Measurements from ENCODE around the gene TGFBRAP1. TPM values are rescaled to one million over a fixed set of nuclear protein-coding genes. Genes with fewer than 3 reads are reported as not detected.

TGFBRAP1 gene
- total and polyA plus RNA-seq, 9 of the 15 experiments (the other 6 are each of a cell fraction or from before 2014, with no cell fraction given): 3.7 to 18.0 (median 11.0) TPM

GRCh38 chr2:105238664-105239240 is 90.8 kb downstream of the TGFBRAP1 start:
- no peak for DNase-seq (ENCODE audit: extremely low read depth in 1 of 4, low spot score in 3 of 4)
- Histone ChIP-seq H3K9me3 (replicated peaks; ENCODE audit: control insufficient read depth, insufficient read depth, low read depth, low read length) (no peaks in the 10 kb centered on the region), H3K27ac (ENCODE audit: extremely low read depth, low read depth, low read length) (no peak overlapping the region), H3K4me3 (no peak overlapping the region), H4K20me1 (replicated peaks; ENCODE audit: control insufficient read depth, insufficient read depth, low read length) (peaks cover 5% of the 10 kb centered on the region; the same call in 1 of the 2 replicates), H2AFZ (ENCODE audit: low read depth, low read length) (peak overlapping the region; percentile 61), H3K4me1 (replicated peaks in 1 of 2; ENCODE audit: control insufficient read depth in 2 of 2, insufficient read depth in 2 of 2, low read length in 2 of 2) (peaks cover 2 to 21% of the 10 kb centered on the region in 2 experiments; a peak in 3 of 5 replicates), H3K4me2 (ENCODE audit: insufficient read depth, low read length) (peak overlapping the region; percentile 65), H3K9me1 (ENCODE audit: control insufficient read depth, insufficient read depth, low read length) (no peaks in the 10 kb centered on the region), H3K9ac (ENCODE audit: insufficient read depth in 1 of 2, low read depth in 2 of 2, low read length in 2 of 2) (peak overlapping the region in 1 of 2 experiments; percentile 16; a peak in 1 of 4 replicates), H3K36me3 (ENCODE audit: control insufficient read depth, insufficient read depth, low read length) (no peaks in the 10 kb centered on the region), H3K79me2 (ENCODE audit: control insufficient read depth, insufficient read depth, low read length) (no peaks in the 10 kb centered on the region), H3K27me3 (ENCODE audit: control insufficient read depth in 2 of 2, insufficient read depth in 2 of 2, low read length in 2 of 2) (peaks cover 25 to 61% of the 10 kb centered on the region in 2 experiments; a peak in 4 of 5 replicates)
- TF ChIP-seq, protein P1, sequence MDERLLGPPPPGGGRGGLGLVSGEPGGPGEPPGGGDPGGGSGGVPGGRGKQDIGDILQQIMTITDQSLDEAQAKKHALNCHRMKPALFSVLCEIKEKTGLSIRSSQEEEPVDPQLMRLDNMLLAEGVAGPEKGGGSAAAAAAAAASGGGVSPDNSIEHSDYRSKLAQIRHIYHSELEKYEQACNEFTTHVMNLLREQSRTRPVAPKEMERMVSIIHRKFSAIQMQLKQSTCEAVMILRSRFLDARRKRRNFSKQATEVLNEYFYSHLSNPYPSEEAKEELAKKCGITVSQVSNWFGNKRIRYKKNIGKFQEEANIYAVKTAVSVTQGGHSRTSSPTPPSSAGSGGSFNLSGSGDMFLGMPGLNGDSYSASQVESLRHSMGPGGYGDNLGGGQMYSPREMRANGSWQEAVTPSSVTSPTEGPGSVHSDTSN (CRISPR knock-in tag; IDR thresholded peaks at IDR 0.05; ENCODE audit: low read depth): no peak
- TF ChIP-seq, protein P1 (tag; conservative IDR thresholded peaks at IDR 0.05; ENCODE audit: low read depth): 0 out of 2 replicates have a peak, but pooled peaks have one; percentile 27
- TF ChIP-seq ZNF316 (IDR thresholded peaks at IDR 0.05) (no peak), MEIS2 (IDR thresholded peaks at IDR 0.05; ENCODE audit: partially characterized antibody) (peak; percentile 21)
- intact Hi-C loops (cut with micrococcal nuclease): loop anchor here (5.0 kb wide), 2 partner anchors 59 to 61 kb away; no protein-coding TSS in a partner anchor
- BruUV-seq (replicated peaks): no TSS peak
- FAIRE-seq: no peak
- ChIA-PET CTCF (ENCODE audit: low intra/inter-chr PET ratio) (interaction anchor here (0.6 to 1.1 kb wide), 2 partner anchors 124 to 925 kb away, joined by 3 to 5 read pairs; no protein-coding TSS in a partner anchor), POLR2A (interaction anchor here (1.2 kb wide), 1 partner anchor 122 kb away, joined by 3 read pairs; no protein-coding TSS in a partner anchor)
- 3% methylated on average over 14 of the region's 14 CpGs for WGBS (ENCODE audit: insufficient coverage, low coverage, missing lambda C conversion rate)
- in situ Hi-C loops (cut with MboI): no loop called here
- peak; percentile 6; the same call in 1 of the 3 replicates for ATAC-seq
